HepG2 (cell line): Measurements from ENCODE around the gene NUP35. TPM values are rescaled to one million over a fixed set of nuclear protein-coding genes. Genes with fewer than 3 reads are reported as not detected.

Source experiments
- AGO1 ChIP-seq: fragments of 200-400 bp; formaldehyde crosslinking; IDR thresholded peaks from 2 replicates; pipeline ENCODE4 v1.6.1; 2017; ENCODE audit warnings: mild to moderate bottlenecking, low read depth, low read length, moderate library complexity; ENCODE audit not compliant: poor library complexity, severe bottlenecking
- CEBPZ ChIP-seq: IDR thresholded peaks from 2 replicates; pipeline ENCODE4 v1.6.1; 2012; ENCODE audit warnings: low read length, improper control_type of control experiment
- CHD4 ChIP-seq: fragments of 200-600 bp; sonication (generic); IDR thresholded peaks from 2 replicates; pipeline ENCODE4 v1.7.0; 2017; ENCODE audit warnings: mild to moderate bottlenecking, low read length, borderline replicate concordance
- JARID2 ChIP-seq: sonication (generic); formaldehyde crosslinking; IDR thresholded peaks from 2 replicates; pipeline ENCODE4 v1.8.1; 2023; ENCODE audit warnings: missing genetic modification reagents, inconsistent platforms; ENCODE audit not compliant: insufficient replicate concordance
- KAT7 ChIP-seq: IDR thresholded peaks from 2 replicates; pipeline ENCODE4 v1.6.1; 2018; ENCODE audit warnings: borderline replicate concordance, missing compliant biosample characterization
- KLF11 ChIP-seq: IDR thresholded peaks from 2 replicates; pipeline ENCODE4 v1.6.1; 2016; ENCODE audit warnings: missing compliant biosample characterization
- MXD4 ChIP-seq: IDR thresholded peaks from 2 replicates; pipeline ENCODE4 v1.6.1; 2016; ENCODE audit warnings: mild to moderate bottlenecking, missing biosample characterization, missing genetic modification reagents
- NFE2L2 ChIP-seq: fragments of 150-350 bp; IDR thresholded peaks from 2 replicates; pipeline ENCODE4 v1.6.1; 2014; ENCODE audit warnings: low read length
- PAWR ChIP-seq: sonication (generic); formaldehyde crosslinking; IDR thresholded peaks from 2 replicates; pipeline ENCODE4 v1.4.0; 2020; ENCODE audit warnings: missing genetic modification reagents, mild to moderate bottlenecking, borderline replicate concordance
- PBX2 ChIP-seq: IDR thresholded peaks from 2 replicates; pipeline ENCODE4 v1.6.1; 2016; ENCODE audit warnings: control low read depth
- RBFOX2 ChIP-seq: fragments of 200-400 bp; formaldehyde crosslinking; IDR thresholded peaks from 2 replicates; pipeline ENCODE4 v1.6.1; 2017; ENCODE audit warnings: low read depth, mild to moderate bottlenecking, low read length
- SMARCC2 ChIP-seq: fragments of 450-650 bp; IDR thresholded peaks from 2 replicates; pipeline ENCODE4 v1.6.1; 2017; ENCODE audit warnings: antibody characterized with exemption, mild to moderate bottlenecking
- SRSF9 ChIP-seq: fragments of 200-400 bp; formaldehyde crosslinking; IDR thresholded peaks from 2 replicates; pipeline ENCODE4 v1.6.1; 2018; ENCODE audit warnings: borderline replicate concordance, mild to moderate bottlenecking, low read depth, low read length; ENCODE audit not compliant: insufficient read depth, poor library complexity, severe bottlenecking
- TRAFD1 ChIP-seq: sonication (generic); formaldehyde crosslinking; IDR thresholded peaks from 2 replicates; pipeline ENCODE4 v1.5.1; 2020; ENCODE audit warnings: missing genetic modification reagents, mild to moderate bottlenecking, borderline replicate concordance
- ZNF101 ChIP-seq: sonication (generic); formaldehyde crosslinking; IDR thresholded peaks from 2 replicates; pipeline ENCODE4 v1.4.0; 2020; ENCODE audit warnings: mild to moderate bottlenecking, low read depth, missing genetic modification reagents, borderline replicate concordance
- ZNF772 ChIP-seq: sonication (generic); formaldehyde crosslinking; IDR thresholded peaks from 2 replicates; pipeline ENCODE4 v1.5.0; 2020; ENCODE audit warnings: mild to moderate bottlenecking, missing genetic modification reagents
- ZNF773 ChIP-seq: sonication (generic); formaldehyde crosslinking; IDR thresholded peaks from 2 replicates; pipeline ENCODE4 v1.4.0; 2020; ENCODE audit warnings: missing genetic modification reagents, borderline replicate concordance
- polyA plus RNA-seq, 8 experiments: library from polyadenylated mRNA; depleted of rRNA in 3 of 8; stranded (reverse) in 7 of 8; unstranded in 1 of 8; fragments of >200 nt; fragmentation: Illumina TruSeq in 4 of 8; extraction: Trizol in 4 of 8; gene quantifications; 2 replicates each; pipeline versions ENCODE4 v1.2.1 to v1.2.3, GENCODE V29; 2011 to 2016; ENCODE audit warnings: low read depth in 4 of 8, missing spikeins in 1 of 8, mixed read lengths in 1 of 8; ENCODE audit not compliant: insufficient read depth in 1 of 8
- total RNA-seq, 5 experiments: library from RNA; depleted of rRNA; stranded (reverse); fragments of >200 nt; fragmentation: Illumina TruSeq; extraction: Trizol; gene quantifications; 2 replicates each; pipeline ENCODE4 v1.2.3, GENCODE V29; 2016; ENCODE audit warnings: low read depth in 1 of 5
- TF ChIP-seq, protein P1 (sequence below): sonication (generic); formaldehyde crosslinking; IDR thresholded peaks from 2 replicates; pipeline ENCODE4 v1.8.1; 2023; ENCODE audit warnings: missing genetic modification reagents, inconsistent platforms, borderline replicate concordance
- TF ChIP-seq, protein P2 (sequence below): sonication (generic); formaldehyde crosslinking; IDR thresholded peaks from 2 replicates; pipeline ENCODE4 v1.8.0; 2023; ENCODE audit warnings: mild to moderate bottlenecking, missing genetic modification reagents

The NUP35 gene
- total and polyA plus RNA-seq, 2 of the 13 experiments (the other 11 are each of a cell fraction or from before 2014, with no cell fraction given): 16.9 to 53.6 TPM

GRCh38 chr2:183091318-183091953 is 32.8 kb upstream of the NUP35 start (continued):
- TF ChIP-seq CHD4 (no peak), SMARCC2 (no peak), KLF11 (CRISPR knock-in tag) (0 out of 2 replicates have a peak, but pooled peaks have one; percentile 45), PBX2 (CRISPR knock-in tag) (no peak), PAWR (CRISPR knock-in tag) (no peak), NFE2L2 (no peak), KAT7 (CRISPR knock-in tag) (peak; percentile 43; the same call in 1 of the 2 replicates), TRAFD1 (no peak), CEBPZ (no peak), MXD4 (CRISPR knock-in tag) (no peak), RBFOX2 (0 out of 2 replicates have a peak, but pooled peaks have one; percentile 17), ZNF772 (CRISPR knock-in tag) (no peak), AGO1 (no peak), SRSF9 (no peak), ZNF773 (CRISPR knock-in tag) (no peak), JARID2 (CRISPR knock-in tag) (no peak), ZNF101 (no peak)
- TF ChIP-seq, protein P1, sequence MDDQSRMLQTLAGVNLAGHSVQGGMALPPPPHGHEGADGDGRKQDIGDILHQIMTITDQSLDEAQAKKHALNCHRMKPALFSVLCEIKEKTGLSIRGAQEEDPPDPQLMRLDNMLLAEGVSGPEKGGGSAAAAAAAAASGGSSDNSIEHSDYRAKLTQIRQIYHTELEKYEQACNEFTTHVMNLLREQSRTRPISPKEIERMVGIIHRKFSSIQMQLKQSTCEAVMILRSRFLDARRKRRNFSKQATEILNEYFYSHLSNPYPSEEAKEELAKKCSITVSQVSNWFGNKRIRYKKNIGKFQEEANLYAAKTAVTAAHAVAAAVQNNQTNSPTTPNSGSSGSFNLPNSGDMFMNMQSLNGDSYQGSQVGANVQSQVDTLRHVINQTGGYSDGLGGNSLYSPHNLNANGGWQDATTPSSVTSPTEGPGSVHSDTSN (CRISPR knock-in tag): no peak
- TF ChIP-seq, protein P2, sequence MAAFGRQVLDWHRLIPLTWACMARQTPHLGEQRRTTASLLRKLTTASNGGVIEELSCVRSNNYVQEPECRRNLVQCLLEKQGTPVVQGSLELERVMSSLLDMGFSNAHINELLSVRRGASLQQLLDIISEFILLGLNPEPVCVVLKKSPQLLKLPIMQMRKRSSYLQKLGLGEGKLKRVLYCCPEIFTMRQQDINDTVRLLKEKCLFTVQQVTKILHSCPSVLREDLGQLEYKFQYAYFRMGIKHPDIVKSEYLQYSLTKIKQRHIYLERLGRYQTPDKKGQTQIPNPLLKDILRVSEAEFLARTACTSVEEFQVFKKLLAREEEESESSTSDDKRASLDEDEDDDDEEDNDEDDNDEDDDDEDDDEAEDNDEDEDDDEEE (CRISPR knock-in tag): no peak
